Activated CD4-positive, alpha-beta memory T cell treated with anti-CD3 and anti-CD28 coated beads, Interleukin-2, amount 10 ng/mL, durations not matched to agents 7 days and 5 days (primary cell): Measurements from ENCODE around the gene CLDN19. TPM values are rescaled to one million over a fixed set of nuclear protein-coding genes. Genes with fewer than 3 reads are reported as not detected.

Source experiments
- CTCF ChIA-PET: fragments of 350-600 bp; sonication (Branson Sonifier 250); formaldehyde crosslinking; loops from one replicate; lab custom pipeline; 2021; ENCODE audit warnings: antibody characterized with exemption, inconsistent platforms; lab: Charles Lee
- POLR2A ChIA-PET: fragments of 350-600 bp; sonication (Branson Sonifier 250); formaldehyde crosslinking; loops from one replicate; lab custom pipeline; 2021; ENCODE audit warnings: antibody characterized with exemption; lab: Charles Lee
- DNase-seq: peaks from one replicate; pipeline ENCODE4 v3.0.0-alpha.2; 2020
- H3K27ac Mint-ChIP-seq: one replicate; pipeline ENCODE4 v1.8.0; 2021; ENCODE audit warnings: mild to moderate bottlenecking, mixed read lengths
- H3K27me3 Mint-ChIP-seq: one replicate; pipeline ENCODE4 v1.8.0; 2021; ENCODE audit warnings: mixed read lengths
- H3K36me3 Mint-ChIP-seq: one replicate; pipeline ENCODE4 v1.8.0; 2021; ENCODE audit warnings: low read depth, mixed read lengths
- H3K4me1 Mint-ChIP-seq: one replicate; pipeline ENCODE4 v1.8.0; 2021; ENCODE audit warnings: mixed read lengths
- H3K4me3 Mint-ChIP-seq: one replicate; pipeline ENCODE4 v1.8.0; 2021; ENCODE audit warnings: mild to moderate bottlenecking, mixed read lengths
- H3K9me3 Mint-ChIP-seq: one replicate; pipeline ENCODE4 v1.8.0; 2021; ENCODE audit warnings: mixed read lengths
- total RNA-seq, 2 experiments: library from RNA; stranded (reverse); gene quantifications; one replicate each; pipeline ENCODE4 v1.2.3, GENCODE V29; 2021

Gene CLDN19
- total RNA-seq, 2 experiments from 2014 or later, result not detected

DNA sequence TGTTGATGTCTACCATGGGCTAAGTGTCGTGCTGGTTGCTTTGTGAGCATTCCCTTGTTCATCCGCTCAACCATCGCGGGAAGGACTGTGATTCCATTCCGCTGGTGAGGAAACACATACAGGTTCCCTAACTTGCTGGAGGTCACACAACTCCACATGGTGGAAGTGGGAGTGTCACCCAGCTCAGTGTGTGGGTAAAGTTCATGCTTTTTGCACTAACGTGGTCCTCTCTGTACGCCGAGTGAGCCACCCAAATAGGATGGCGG lies 4.0 kb upstream of the CLDN19 start:
- CTCF ChIA-PET, result no interaction called here
- Mint-ChIP-seq H3K27me3 (no peaks in the 10 kb centered on the region), H3K27ac (no peak overlapping the region), H3K9me3 (no peaks in the 10 kb centered on the region), H3K4me3 (no peak overlapping the region), H3K4me1 (no peaks in the 10 kb centered on the region), H3K36me3 (peaks cover 13% of the 10 kb centered on the region)
- DNase-seq, result no peak
- POLR2A ChIA-PET, result interaction anchor here (1.0 kb wide), 1 partner anchor 8 kb away, joined by 3 read pairs; no protein-coding TSS in a partner anchor

- DNase-seq, result no peak
- Mint-ChIP-seq H3K27me3 (no peaks in the 10 kb centered on the region), H3K27ac (no peak overlapping the region), H3K36me3 (peaks cover 10% of the 10 kb centered on the region), H3K4me1 (no peaks in the 10 kb centered on the region), H3K9me3 (no peaks in the 10 kb centered on the region), H3K4me3 (no peak overlapping the region)
- CTCF ChIA-PET, result interaction anchor here (1.1 kb wide), 1 partner anchor 165 kb away, joined by 3 read pairs; no protein-coding TSS in a partner anchor
- POLR2A ChIA-PET, result interaction anchor here (1.0 to 1.3 kb wide), 2 partner anchors 9 to 23 kb away, joined by 3 read pairs; partner anchors contain the start of genes C1orf50 and P3H1
These were observed 3.5 kb upstream of the CLDN19 start for GRCh38 chr1:42743317-42744147.

DNA sequence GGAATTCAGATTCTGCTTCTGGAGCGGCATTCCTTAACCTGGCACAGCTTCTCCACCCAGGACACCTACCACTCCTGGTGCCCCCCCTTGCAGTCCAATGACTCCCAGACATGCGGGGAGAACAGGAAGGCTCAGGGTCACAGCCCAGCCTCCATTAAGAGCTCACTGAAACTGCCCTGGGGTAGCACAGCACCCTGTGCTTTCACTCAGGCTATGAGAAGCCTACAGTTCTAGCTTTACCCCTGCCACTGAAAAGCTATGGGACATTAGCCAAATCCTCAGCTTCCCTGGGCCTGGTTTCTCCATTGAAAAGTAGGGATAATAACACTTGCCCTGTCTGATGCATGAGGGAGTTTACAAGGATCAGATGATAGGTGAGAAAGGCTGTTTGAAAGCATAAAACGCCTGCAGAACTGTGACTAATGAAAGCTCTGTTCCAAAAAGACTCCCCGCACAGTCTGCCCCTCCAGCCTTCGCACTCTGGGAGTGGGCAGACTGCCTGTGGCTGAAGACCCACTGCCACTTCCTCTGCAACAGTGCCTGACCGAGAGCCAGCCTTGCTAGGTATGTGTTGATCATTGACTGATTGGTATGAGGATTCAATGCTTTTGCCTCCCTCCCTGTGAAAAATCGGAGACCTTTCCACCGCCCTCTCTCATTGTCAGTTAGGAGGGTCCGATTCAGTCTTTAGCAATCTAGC lies 2.7 kb upstream of the CLDN19 start:
- no peaks in the 10 kb centered on the region for H3K27me3 Mint-ChIP-seq
- no peak for DNase-seq
- CTCF ChIA-PET, result interaction anchor here (1.1 kb wide), 1 partner anchor 165 kb away, joined by 3 read pairs; no protein-coding TSS in a partner anchor
- POLR2A ChIA-PET, result interaction anchor here (1.0 to 1.3 kb wide), 2 partner anchors 10 to 24 kb away, joined by 3 read pairs; partner anchors contain the start of genes C1orf50 and P3H1
- H3K9me3 Mint-ChIP-seq, result no peaks in the 10 kb centered on the region
- H3K4me1 Mint-ChIP-seq, result no peaks in the 10 kb centered on the region
- H3K27ac Mint-ChIP-seq, result no peak overlapping the region
- H3K36me3 Mint-ChIP-seq, result peaks cover 3% of the 10 kb centered on the region
- no peak overlapping the region for H3K4me3 Mint-ChIP-seq

- POLR2A ChIA-PET, result interaction anchor here (1.3 kb wide), 1 partner anchor 25 kb away, joined by 3 read pairs; the partner anchor contains the start of genes C1orf50 and P3H1
- H3K4me3 Mint-ChIP-seq, result no peak overlapping the region
- no peak for DNase-seq
- H3K36me3 Mint-ChIP-seq, result peaks cover 3% of the 10 kb centered on the region
- H3K4me1 Mint-ChIP-seq, result peaks cover 3% of the 10 kb centered on the region
- H3K27ac Mint-ChIP-seq, result no peak overlapping the region
- CTCF ChIA-PET, result interaction anchor here (1.1 kb wide), 1 partner anchor 164 kb away, joined by 3 read pairs; no protein-coding TSS in a partner anchor
- H3K27me3 Mint-ChIP-seq, result no peaks in the 10 kb centered on the region
- H3K9me3 Mint-ChIP-seq, result no peaks in the 10 kb centered on the region
These were observed 2.1 kb upstream of the CLDN19 start for GRCh38 chr1:42742141-42742540.

- no peak overlapping the region for H3K27ac Mint-ChIP-seq
- POLR2A ChIA-PET, result no interaction called here
- no peaks in the 10 kb centered on the region for H3K9me3 Mint-ChIP-seq
- no peak for DNase-seq
- no peak overlapping the region for H3K4me3 Mint-ChIP-seq
- H3K27me3 Mint-ChIP-seq, result no peaks in the 10 kb centered on the region
- peaks cover 7% of the 10 kb centered on the region for H3K4me1 Mint-ChIP-seq
- peaks cover 3% of the 10 kb centered on the region for H3K36me3 Mint-ChIP-seq
- CTCF ChIA-PET, result no interaction called here
These were observed 1.7 kb upstream of the CLDN19 start for GRCh38 chr1:42741706-42742105.

GRCh38 chr1:42740851-42741580 lies 980 bp upstream of the CLDN19 start:
- Mint-ChIP-seq H3K4me3 (no peak overlapping the region), H3K36me3 (peaks cover 3% of the 10 kb centered on the region), H3K9me3 (no peaks in the 10 kb centered on the region), H3K4me1 (peaks cover 9% of the 10 kb centered on the region), H3K27me3 (no peaks in the 10 kb centered on the region), H3K27ac (no peak overlapping the region)
- DNase-seq, result no peak
- ChIA-PET POLR2A (interaction anchor here (0.8 kb wide), 1 partner anchor 25 kb away, joined by 3 read pairs; no protein-coding TSS in a partner anchor), CTCF (no interaction called here)

GRCh38 chr1:42738678-42739226 lies 1.3 kb downstream of the CLDN19 start:
- H3K9me3 Mint-ChIP-seq, result no peaks in the 10 kb centered on the region
- peaks cover 9% of the 10 kb centered on the region for H3K4me1 Mint-ChIP-seq
- H3K4me3 Mint-ChIP-seq, result no peak overlapping the region
- no peak for DNase-seq
- H3K27ac Mint-ChIP-seq, result no peak overlapping the region
- ChIA-PET POLR2A (interaction anchor here (0.6 kb wide), 1 partner anchor 11 kb away, joined by 3 read pairs; no protein-coding TSS in a partner anchor), CTCF (no interaction called here)
- H3K27me3 Mint-ChIP-seq, result no peaks in the 10 kb centered on the region
- no peaks in the 10 kb centered on the region for H3K36me3 Mint-ChIP-seq

GRCh38 chr1:42737986-42738677 lies 1.9 kb downstream of the CLDN19 start:
- H3K9me3 Mint-ChIP-seq, result no peaks in the 10 kb centered on the region
- ChIA-PET CTCF (interaction anchor here (0.8 kb wide), 1 partner anchor 9 kb away, joined by 3 read pairs; no protein-coding TSS in a partner anchor), POLR2A (interaction anchor here (1.3 kb wide), 1 partner anchor 29 kb away, joined by 4 read pairs; the partner anchor contains the start of genes C1orf50 and P3H1)
- H3K36me3 Mint-ChIP-seq, result no peaks in the 10 kb centered on the region
- DNase-seq, result no peak
- peaks cover 9% of the 10 kb centered on the region for H3K4me1 Mint-ChIP-seq
- H3K4me3 Mint-ChIP-seq, result no peak overlapping the region
- H3K27ac Mint-ChIP-seq, result no peak overlapping the region
- H3K27me3 Mint-ChIP-seq, result no peaks in the 10 kb centered on the region

DNA sequence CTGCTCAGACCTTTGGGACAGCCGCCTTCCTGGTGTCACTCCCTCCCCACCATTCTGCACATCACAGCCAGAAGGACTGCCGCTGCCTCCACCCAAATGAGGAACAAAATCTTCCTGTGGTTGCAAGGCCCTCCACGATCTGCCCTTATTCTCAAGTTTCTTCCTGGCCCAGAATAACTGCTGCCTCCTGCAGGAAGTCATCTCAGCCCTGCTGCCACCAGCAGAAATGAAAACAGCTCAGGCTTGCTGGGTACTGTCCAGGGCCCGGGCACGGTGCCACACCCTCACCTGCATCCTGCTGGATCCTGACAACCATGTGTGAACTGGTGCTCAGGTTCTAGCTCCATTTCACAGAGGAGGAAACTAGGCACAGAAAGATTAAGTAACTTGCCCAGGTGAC lies 2.8 kb downstream of the CLDN19 start:
- no peak overlapping the region for H3K4me3 Mint-ChIP-seq
- H3K9me3 Mint-ChIP-seq, result no peaks in the 10 kb centered on the region
- POLR2A ChIA-PET, result interaction anchor here (1.3 kb wide), 1 partner anchor 30 kb away, joined by 4 read pairs; the partner anchor contains the start of genes C1orf50 and P3H1
- CTCF ChIA-PET, result interaction anchor here (0.5 to 0.8 kb wide), 2 partner anchors 10 to 12 kb away, joined by 3 read pairs; no protein-coding TSS in a partner anchor
- no peak overlapping the region for H3K27ac Mint-ChIP-seq
- no peaks in the 10 kb centered on the region for H3K27me3 Mint-ChIP-seq
- H3K4me1 Mint-ChIP-seq, result peaks cover 9% of the 10 kb centered on the region
- DNase-seq, result no peak
- H3K36me3 Mint-ChIP-seq, result no peaks in the 10 kb centered on the region

- no peak overlapping the region for H3K27ac Mint-ChIP-seq
- POLR2A ChIA-PET, result interaction anchor here (1.3 kb wide), 1 partner anchor 30 kb away, joined by 4 read pairs; the partner anchor contains the start of genes C1orf50 and P3H1
These were observed 3.4 kb downstream of the CLDN19 start for GRCh38 chr1:42736571-42737200.

GRCh38 chr1:42736152-42736551 lies 3.9 kb downstream of the CLDN19 start:
- Mint-ChIP-seq H3K4me1 (peaks cover 9% of the 10 kb centered on the region), H3K27ac (no peak overlapping the region), H3K4me3 (no peak overlapping the region), H3K36me3 (no peaks in the 10 kb centered on the region), H3K9me3 (no peaks in the 10 kb centered on the region), H3K27me3 (no peaks in the 10 kb centered on the region)
- ChIA-PET POLR2A (no interaction called here), CTCF (no interaction called here)
- DNase-seq, result no peak

More at GRCh38 chr1:42736571-42737200, 3.4 kb downstream of the CLDN19 start:
- Mint-ChIP-seq H3K9me3 (no peaks in the 10 kb centered on the region), H3K4me3 (no peak overlapping the region), H3K4me1 (peaks cover 9% of the 10 kb centered on the region), H3K27me3 (no peaks in the 10 kb centered on the region), H3K36me3 (no peaks in the 10 kb centered on the region)
- CTCF ChIA-PET, result interaction anchor here (0.5 kb wide), 1 partner anchor 11 kb away, joined by 3 read pairs; no protein-coding TSS in a partner anchor
- no peak for DNase-seq
